ENCODE results near the gene SDR39U1. TPM values are rescaled to one million over a fixed set of nuclear protein-coding genes. Genes with fewer than 3 reads are reported as not detected.

SDR39U1 gene
- total and polyA plus RNA-seq, 2 donors from 2014 or later: 62.3 to 97.8 TPM

GRCh38 chr14:24417832-24418491 lies 24.6 kb downstream of the SDR39U1 start:
- no peak for TF ChIP-seq CTCF (IDR thresholded peaks at IDR 0.05; ENCODE audit: borderline replicate concordance, extremely low read depth, insufficient read depth)
- DNase-seq: no peak
- Histone ChIP-seq H3K27ac (ENCODE audit: low read depth in 2 of 2, low read length in 2 of 2) (no peak overlapping the region), H3K36me3 (ENCODE audit: control insufficient read depth in 2 of 3, insufficient read depth in 3 of 3, low read length in 3 of 3) (no peaks in the 10 kb centered on the region), H3K4me1 (ENCODE audit: control insufficient read depth in 2 of 3, insufficient read depth in 2 of 3, low read depth in 1 of 3, low read length in 3 of 3) (no peaks in the 10 kb centered on the region), H3K27me3 (ENCODE audit: control insufficient read depth, insufficient read depth, low read length) (no peaks in the 10 kb centered on the region), H3K9me3 (ENCODE audit: control insufficient read depth in 2 of 3, insufficient read depth in 1 of 3, low read length in 3 of 3) (no peaks in the 10 kb centered on the region), H3K4me3 (ENCODE audit: low read length in 3 of 3) (no peak overlapping the region), H3K9ac (ENCODE audit: low read length in 3 of 3) (no peak overlapping the region)
- FAIRE-seq: no peak
- intact Hi-C loops (cut with DNase I): no loop called here

GRCh38 chr14:24416932-24417619 lies 25.5 kb downstream of the SDR39U1 start:
- Histone ChIP-seq H3K4me3 (ENCODE audit: low read length in 3 of 3) (no peak overlapping the region), H3K27me3 (ENCODE audit: control insufficient read depth, insufficient read depth, low read length) (no peaks in the 10 kb centered on the region), H3K9ac (ENCODE audit: low read length in 3 of 3) (no peak overlapping the region), H3K27ac (ENCODE audit: low read depth in 2 of 2, low read length in 2 of 2) (no peak overlapping the region), H3K9me3 (ENCODE audit: control insufficient read depth in 2 of 3, insufficient read depth in 1 of 3, low read length in 3 of 3) (no peaks in the 10 kb centered on the region), H3K4me1 (ENCODE audit: control insufficient read depth in 2 of 3, insufficient read depth in 2 of 3, low read depth in 1 of 3, low read length in 3 of 3) (no peaks in the 10 kb centered on the region), H3K36me3 (ENCODE audit: control insufficient read depth in 2 of 3, insufficient read depth in 3 of 3, low read length in 3 of 3) (peaks cover 0 to 7% (median 0%) of the 10 kb centered on the region in 3 donors)
- intact Hi-C loops (cut with DNase I): no loop called here
- FAIRE-seq (no peak), DNase-seq (no peak)
- TF ChIP-seq CTCF (IDR thresholded peaks at IDR 0.05; ENCODE audit: borderline replicate concordance, extremely low read depth, insufficient read depth): no peak

GRCh38 chr14:24416254-24416931 lies 26.2 kb downstream of the SDR39U1 start:
- FAIRE-seq: no peak
- Histone ChIP-seq H3K4me1 (ENCODE audit: control insufficient read depth in 2 of 3, insufficient read depth in 2 of 3, low read depth in 1 of 3, low read length in 3 of 3) (no peaks in the 10 kb centered on the region), H3K27me3 (ENCODE audit: control insufficient read depth, insufficient read depth, low read length) (no peaks in the 10 kb centered on the region), H3K9me3 (ENCODE audit: control insufficient read depth in 2 of 3, insufficient read depth in 1 of 3, low read length in 3 of 3) (no peaks in the 10 kb centered on the region), H3K4me3 (ENCODE audit: low read length in 3 of 3) (no peak overlapping the region), H3K36me3 (ENCODE audit: control insufficient read depth in 2 of 3, insufficient read depth in 3 of 3, low read length in 3 of 3) (peaks cover 0 to 7% (median 0%) of the 10 kb centered on the region in 3 donors), H3K27ac (ENCODE audit: low read depth in 2 of 2, low read length in 2 of 2) (no peak overlapping the region), H3K9ac (ENCODE audit: low read length in 3 of 3) (no peak overlapping the region)
- no peak for DNase-seq
- intact Hi-C loops (cut with DNase I): no loop called here
- no peak for TF ChIP-seq CTCF (IDR thresholded peaks at IDR 0.05; ENCODE audit: borderline replicate concordance, extremely low read depth, insufficient read depth)

Data from kidney (tissue), 14 donors.